Large intestine (tissue), 3 donors: ENCODE results near the gene PRDM16. TPM values are rescaled to one million over a fixed set of nuclear protein-coding genes. Genes with fewer than 3 reads are reported as not detected.

Source experiments
- DNase-seq, 2 donors: peaks; one replicate each; pipeline versions ENCODE4 v3.0.0 to v3.0.0-alpha.2; 2013
- H3K27ac ChIP-seq: one replicate; pipeline ENCODE4 v1.5.1; 2013; ENCODE audit warnings: low read length
- H3K27me3 ChIP-seq: 2 replicates; pipeline ENCODE4 v1.6.1; 2013; ENCODE audit warnings: low read length; ENCODE audit not compliant: control insufficient read depth, insufficient read depth
- H3K36me3 ChIP-seq: 2 replicates; pipeline ENCODE4 v1.6.1; 2013; ENCODE audit warnings: low read length; ENCODE audit not compliant: control insufficient read depth, insufficient read depth
- H3K4me1 ChIP-seq: one replicate; pipeline ENCODE4 v1.6.1; 2013; ENCODE audit warnings: low read length; ENCODE audit not compliant: control insufficient read depth, insufficient read depth
- H3K4me3 ChIP-seq: one replicate; pipeline ENCODE4 v1.5.1; 2013; ENCODE audit warnings: low read length
- H3K9me3 ChIP-seq: one replicate; pipeline ENCODE4 v1.6.1; 2013; ENCODE audit warnings: mild to moderate bottlenecking, low read depth, low read length, moderate library complexity; ENCODE audit not compliant: control insufficient read depth
- WGBS: methylation state at CpG from one replicate; pipeline ENCODE4 v1.1.5; 2013; ENCODE audit warnings: low lambda C conversion rate; ENCODE audit not compliant: insufficient coverage; 5-methylcytosine and 5-hydroxymethylcytosine counted together
- polyA plus RNA-seq: library from polyadenylated mRNA; unstranded; fragments of 120-200 nt; gene quantifications from one replicate; pipeline ENCODE4 v1.2.1, GENCODE V29; 2013

PRDM16 gene
- polyA plus RNA-seq, 1 donor = 20.6 TPM

DNA sequence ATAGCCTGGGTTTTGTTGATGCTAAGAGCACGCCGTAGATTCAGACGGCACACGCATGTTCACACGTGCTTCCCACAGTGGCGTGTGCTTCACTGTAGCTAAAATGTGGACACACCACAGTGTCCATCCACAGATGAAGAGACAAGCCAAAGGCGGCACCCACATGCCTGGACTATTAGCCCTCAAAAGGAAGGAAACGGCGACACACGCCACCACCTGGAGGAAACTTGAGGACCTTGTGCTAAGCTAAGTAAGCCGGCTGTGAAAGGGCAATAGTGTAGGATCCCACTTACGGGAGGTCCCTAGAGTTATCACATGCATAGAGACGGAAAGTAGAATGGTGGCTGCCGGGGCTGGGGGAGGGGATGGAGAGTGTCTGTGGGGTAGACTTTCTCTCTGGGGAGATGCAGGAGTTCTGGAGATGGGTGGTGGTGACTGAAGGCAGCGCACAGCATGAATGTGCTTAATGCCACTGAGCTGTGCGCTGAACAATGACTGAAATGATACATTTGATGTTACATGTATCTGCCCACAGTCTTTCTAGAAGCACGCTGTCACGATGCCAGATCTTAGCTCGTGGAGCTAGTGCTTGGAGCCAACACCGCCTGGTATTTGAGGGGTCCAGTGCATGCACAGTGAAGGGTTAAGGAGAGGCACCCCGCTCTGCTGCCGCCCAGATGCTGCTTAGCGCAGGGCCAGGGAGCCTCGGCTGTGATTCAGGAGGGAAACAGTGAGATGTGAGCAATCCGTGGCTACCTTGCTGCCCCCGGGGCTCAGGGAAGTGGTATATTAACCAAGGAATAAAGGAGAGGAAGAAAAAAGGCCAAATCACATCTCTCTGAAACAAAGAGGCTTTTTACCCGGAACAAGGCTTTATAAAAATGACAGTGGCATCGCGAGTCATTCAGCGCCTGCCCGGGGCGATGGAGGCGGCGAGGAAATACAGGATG is 103.7 kb downstream of the PRDM16 start:
- H3K27ac ChIP-seq = no peak overlapping the region
- WGBS = 100% methylated on average over 2 of the region's 34 CpGs
- no peaks in the 10 kb centered on the region for H3K36me3 ChIP-seq
- H3K9me3 ChIP-seq = peaks cover 4% of the 10 kb centered on the region
- DNase-seq = no peak
- no peaks in the 10 kb centered on the region for H3K27me3 ChIP-seq
- H3K4me1 ChIP-seq = peaks cover 35% of the 10 kb centered on the region
- no peak overlapping the region for H3K4me3 ChIP-seq

DNA sequence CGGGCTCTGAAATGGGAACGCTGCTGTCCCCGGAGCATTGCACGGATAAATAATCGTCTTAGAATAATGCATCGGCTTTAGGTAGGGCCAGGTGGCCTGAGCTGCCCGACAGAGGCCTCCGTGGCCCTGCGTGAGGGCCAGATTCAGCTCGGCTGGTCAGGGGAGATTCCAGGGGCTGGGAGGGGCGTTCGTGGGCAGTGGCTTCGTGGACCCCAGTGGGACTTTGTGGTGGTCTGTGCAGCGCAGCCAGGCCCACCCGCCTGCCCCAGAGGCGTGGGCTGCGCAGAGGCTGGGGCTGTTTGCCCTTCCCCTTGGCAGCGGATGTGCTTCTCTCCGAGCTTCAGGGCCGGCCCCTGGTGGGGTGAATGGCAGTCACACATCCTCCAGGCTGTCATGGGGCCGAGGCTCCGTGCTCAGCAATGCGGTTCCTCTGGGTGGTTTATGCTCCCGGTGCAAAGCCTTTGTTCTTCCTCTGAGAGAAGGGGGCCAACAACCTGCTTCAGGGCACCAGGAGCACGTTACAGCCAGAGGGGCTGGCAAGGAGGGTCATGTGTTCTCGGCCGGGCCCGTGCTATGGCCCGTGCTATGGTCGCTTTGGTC is 104.5 kb downstream of the PRDM16 start:
- Histone ChIP-seq H3K4me1 (peaks cover 33% of the 10 kb centered on the region), H3K27me3 (no peaks in the 10 kb centered on the region), H3K36me3 (no peaks in the 10 kb centered on the region), H3K4me3 (no peak overlapping the region), H3K27ac (no peak overlapping the region), H3K9me3 (peaks cover 4% of the 10 kb centered on the region)
- WGBS = no CpG with 5 or more reads among the region's 30 CpGs
- no peak for DNase-seq

DNA sequence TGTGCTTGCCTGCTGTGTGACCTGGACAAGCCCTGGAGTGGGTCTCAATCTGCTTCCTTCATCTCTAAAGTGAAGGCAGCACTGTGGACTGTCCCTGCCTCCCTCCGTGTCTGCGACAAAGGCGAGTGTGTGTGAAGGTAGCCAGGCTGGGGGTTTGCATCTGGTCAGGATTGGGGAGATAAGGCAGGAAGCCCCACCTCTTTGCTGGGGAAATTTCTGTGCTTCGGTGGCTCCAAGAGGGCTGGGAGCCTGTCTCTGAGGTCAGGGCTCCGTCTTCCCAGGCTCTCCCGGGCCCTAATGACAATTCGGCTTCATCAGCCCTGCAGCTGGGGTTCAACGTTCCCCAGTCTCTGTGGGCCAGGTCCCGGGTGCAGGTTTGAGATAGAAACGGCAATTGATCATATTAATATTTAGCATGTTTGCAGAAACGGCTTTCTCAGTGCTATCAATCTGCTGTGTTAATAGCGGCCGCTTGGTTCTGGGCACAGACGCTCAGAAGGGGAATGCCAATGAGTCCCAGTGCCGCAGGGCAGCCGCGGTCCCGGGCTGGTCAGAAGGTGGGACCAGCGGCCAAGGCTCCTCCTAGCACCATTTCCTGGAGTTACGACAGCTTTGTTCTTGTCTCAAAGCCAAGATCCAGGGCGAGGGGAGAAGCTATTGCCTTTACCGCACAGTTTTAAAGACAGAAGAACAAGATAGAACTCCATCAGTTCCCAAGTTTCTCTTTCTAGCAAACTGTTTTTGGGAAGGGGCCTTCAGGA is 105.7 kb downstream of the PRDM16 start:
- WGBS = 62% methylated on average over 2 of the region's 22 CpGs
- Histone ChIP-seq H3K4me1 (peaks cover 23% of the 10 kb centered on the region), H3K4me3 (no peak overlapping the region), H3K36me3 (no peaks in the 10 kb centered on the region), H3K27ac (no peak overlapping the region), H3K9me3 (peaks cover 4% of the 10 kb centered on the region), H3K27me3 (no peaks in the 10 kb centered on the region)
- DNase-seq = no peak

DNA sequence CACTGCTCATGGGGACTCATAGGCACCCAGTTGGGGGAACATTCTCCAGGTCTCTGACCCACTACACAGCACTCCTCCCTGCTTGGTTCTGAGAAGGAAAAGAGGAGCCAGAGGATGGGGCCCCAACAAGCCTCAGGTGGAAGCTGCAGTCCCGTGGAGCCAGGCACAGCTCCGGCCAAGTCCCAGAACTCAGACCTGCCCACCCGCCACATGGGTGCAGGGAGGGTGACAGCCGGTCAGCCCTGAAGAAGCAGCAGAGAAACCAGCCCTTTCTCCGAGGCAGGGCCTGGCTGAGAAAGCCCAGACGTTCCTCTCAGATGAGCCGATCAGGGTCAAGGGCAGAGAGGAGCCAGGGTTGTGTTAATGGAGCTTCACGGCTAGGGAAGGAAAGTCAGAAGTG is 106.5 kb downstream of the PRDM16 start:
- no peak overlapping the region for H3K27ac ChIP-seq
- no CpG with 5 or more reads among the region's 8 CpGs for WGBS
- H3K27me3 ChIP-seq = no peaks in the 10 kb centered on the region
- no peaks in the 10 kb centered on the region for H3K36me3 ChIP-seq
- H3K4me1 ChIP-seq = peaks cover 15% of the 10 kb centered on the region
- H3K4me3 ChIP-seq = no peak overlapping the region
- no peak for DNase-seq
- H3K9me3 ChIP-seq = peaks cover 4% of the 10 kb centered on the region

DNA sequence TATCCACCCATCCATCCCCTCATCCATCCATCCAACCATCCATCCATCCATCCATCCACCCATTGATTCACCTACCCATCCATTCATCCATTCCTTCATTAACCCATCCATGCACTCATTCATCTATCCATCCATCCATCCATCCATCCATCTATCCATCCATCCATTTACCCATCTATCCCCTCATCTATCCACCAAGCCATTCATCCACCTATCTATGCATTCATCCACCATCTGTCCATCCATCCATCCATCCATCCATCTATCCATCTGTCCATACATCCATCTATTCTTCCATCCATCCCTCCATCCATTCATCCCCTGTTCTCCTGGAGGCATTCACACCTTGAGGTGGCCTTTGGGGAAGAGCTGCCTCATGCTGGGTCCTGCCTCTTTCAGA is 107.0 kb downstream of the PRDM16 start:
- Histone ChIP-seq H3K4me1 (peaks cover 10% of the 10 kb centered on the region), H3K9me3 (peaks cover 4% of the 10 kb centered on the region), H3K27ac (no peak overlapping the region), H3K27me3 (no peaks in the 10 kb centered on the region), H3K4me3 (no peak overlapping the region), H3K36me3 (no peaks in the 10 kb centered on the region)
- no peak for DNase-seq

DNA sequence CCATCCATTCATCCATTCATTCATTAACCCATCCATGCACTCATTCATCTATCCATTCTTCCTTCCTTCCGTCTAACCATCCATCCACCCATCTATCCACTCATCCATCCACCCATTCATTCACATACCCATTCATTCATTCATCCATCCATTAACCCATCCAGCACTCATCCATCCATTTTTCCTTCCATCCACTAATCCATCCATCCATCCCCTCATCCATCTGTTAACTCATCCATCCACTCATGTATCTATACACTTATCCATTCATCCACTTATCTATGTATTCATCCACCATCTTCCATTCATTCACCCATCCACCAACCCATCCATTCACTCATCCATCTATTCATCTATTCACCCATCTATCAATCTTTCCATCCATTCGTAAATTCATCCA is 107.8 kb downstream of the PRDM16 start:
- H3K27ac ChIP-seq = no peak overlapping the region
- no peaks in the 10 kb centered on the region for H3K36me3 ChIP-seq
- H3K4me3 ChIP-seq = no peak overlapping the region
- DNase-seq = no peak
- WGBS = 93% methylated on average over 2 of the region's 2 CpGs
- peaks cover 4% of the 10 kb centered on the region for H3K9me3 ChIP-seq
- H3K27me3 ChIP-seq = no peaks in the 10 kb centered on the region
- H3K4me1 ChIP-seq = peaks cover 3% of the 10 kb centered on the region

DNA sequence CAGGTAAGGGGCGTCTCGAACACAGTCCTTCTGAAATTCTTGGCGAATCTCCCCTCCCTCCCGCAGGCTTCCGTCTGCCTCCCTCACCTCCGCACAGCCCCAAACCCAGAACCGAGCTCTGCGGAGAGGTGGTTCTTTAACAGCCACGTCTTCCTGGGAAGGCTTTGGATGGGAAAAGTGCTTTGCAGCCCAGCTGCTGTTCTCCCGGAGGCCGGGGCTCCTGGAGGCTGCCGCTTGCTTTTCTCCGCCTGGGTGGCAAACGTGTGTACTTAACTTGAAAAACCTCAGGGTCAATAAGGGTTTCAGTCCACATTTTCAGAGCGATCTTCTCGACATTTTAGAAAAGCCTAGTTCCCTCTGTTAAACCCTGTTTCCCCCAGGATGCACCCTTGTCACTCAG is 109.3 kb downstream of the PRDM16 start:
- Histone ChIP-seq H3K9me3 (peaks cover 4% of the 10 kb centered on the region), H3K27ac (no peak overlapping the region), H3K27me3 (no peaks in the 10 kb centered on the region), H3K4me3 (no peak overlapping the region), H3K36me3 (no peaks in the 10 kb centered on the region), H3K4me1 (peaks cover 3% of the 10 kb centered on the region)
- 80% methylated on average over 1 of the region's 16 CpGs for WGBS
- no peak for DNase-seq

DNA sequence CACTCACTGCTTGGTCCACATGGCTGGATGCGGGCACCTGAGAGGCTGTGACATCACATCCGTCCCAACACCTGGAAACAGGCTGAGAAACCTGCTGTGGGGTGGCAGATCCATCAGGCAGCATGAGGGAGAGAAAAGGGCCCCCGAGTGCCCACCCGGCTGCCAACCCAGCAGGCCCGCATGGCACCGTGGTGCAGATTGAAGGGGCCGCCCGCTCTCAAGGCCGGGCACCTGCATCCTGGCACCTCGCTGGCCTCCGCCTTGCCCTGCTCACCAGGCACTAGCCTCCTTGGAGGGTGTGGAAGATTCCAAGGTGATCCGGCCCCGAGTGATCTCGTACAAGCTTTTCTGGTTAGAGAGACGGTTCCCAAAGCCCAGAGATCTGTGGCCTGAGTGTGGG is 110.5 kb downstream of the PRDM16 start:
- Histone ChIP-seq H3K36me3 (no peaks in the 10 kb centered on the region), H3K9me3 (peaks cover 4% of the 10 kb centered on the region), H3K27ac (no peak overlapping the region), H3K4me1 (peaks cover 3% of the 10 kb centered on the region), H3K4me3 (no peak overlapping the region), H3K27me3 (no peaks in the 10 kb centered on the region)
- WGBS = no CpG with 5 or more reads among the region's 15 CpGs
- DNase-seq = no peak

DNA sequence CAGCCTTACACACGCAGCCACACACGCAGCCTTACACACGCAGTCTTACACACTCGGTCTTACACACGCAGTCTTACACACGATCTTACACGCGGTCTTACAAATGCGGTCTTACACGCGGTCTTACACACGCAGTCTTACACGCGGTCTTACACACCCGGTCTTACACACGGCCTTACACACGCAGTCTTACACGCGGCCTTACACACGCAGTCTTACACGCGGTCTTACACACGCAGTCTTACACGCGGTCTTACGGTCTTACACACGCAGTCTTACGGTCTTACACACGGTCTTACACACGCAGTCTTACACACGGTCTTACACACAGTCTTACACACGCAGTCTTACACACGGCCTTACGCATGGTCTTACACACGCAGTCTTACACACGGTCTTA is 111.9 kb downstream of the PRDM16 start:
- Histone ChIP-seq H3K27me3 (no peaks in the 10 kb centered on the region), H3K36me3 (no peaks in the 10 kb centered on the region), H3K4me1 (no peaks in the 10 kb centered on the region), H3K4me3 (no peak overlapping the region), H3K9me3 (peaks cover 4% of the 10 kb centered on the region), H3K27ac (no peak overlapping the region)
- DNase-seq = no peak
- WGBS = 97% methylated on average over 20 of the region's 36 CpGs

DNA sequence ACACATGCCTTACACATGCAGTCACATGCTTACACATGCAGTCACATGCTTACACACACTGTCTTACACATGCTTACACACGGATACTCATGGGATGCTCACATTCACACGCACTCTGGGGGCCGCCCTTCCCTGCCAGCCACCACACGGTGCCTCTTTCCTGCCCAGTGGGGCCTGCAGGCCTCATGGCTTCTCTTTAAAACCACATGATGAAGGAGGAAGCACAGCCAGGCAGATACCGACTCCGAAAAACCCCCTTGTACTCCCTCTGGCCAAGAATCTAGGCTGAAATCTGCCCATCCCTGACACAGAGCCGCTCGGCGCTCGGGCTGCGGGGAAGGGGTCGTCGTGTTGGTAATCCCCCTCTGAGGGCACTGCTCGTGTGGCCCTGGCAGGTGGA is 113.0 kb downstream of the PRDM16 start:
- no peaks in the 10 kb centered on the region for H3K36me3 ChIP-seq
- no peaks in the 10 kb centered on the region for H3K4me1 ChIP-seq
- no peak for DNase-seq
- no peaks in the 10 kb centered on the region for H3K27me3 ChIP-seq
- H3K27ac ChIP-seq = no peak overlapping the region
- no CpG with 5 or more reads among the region's 14 CpGs for WGBS
- no peak overlapping the region for H3K4me3 ChIP-seq
- H3K9me3 ChIP-seq = no peaks in the 10 kb centered on the region
